ENCODE data around the gene PRXL2C. TPM values are rescaled to one million over a fixed set of nuclear protein-coding genes. Genes with fewer than 3 reads are reported as not detected.
A peak's percentile ranks its signal among the peaks of the same experiment; 100 is the strongest.

PRXL2C gene
- total and polyA plus RNA-seq, 2 of the 13 experiments (the other 11 are each of a cell fraction or from before 2014, with no cell fraction given): 11.0 to 13.2 TPM

DNA sequence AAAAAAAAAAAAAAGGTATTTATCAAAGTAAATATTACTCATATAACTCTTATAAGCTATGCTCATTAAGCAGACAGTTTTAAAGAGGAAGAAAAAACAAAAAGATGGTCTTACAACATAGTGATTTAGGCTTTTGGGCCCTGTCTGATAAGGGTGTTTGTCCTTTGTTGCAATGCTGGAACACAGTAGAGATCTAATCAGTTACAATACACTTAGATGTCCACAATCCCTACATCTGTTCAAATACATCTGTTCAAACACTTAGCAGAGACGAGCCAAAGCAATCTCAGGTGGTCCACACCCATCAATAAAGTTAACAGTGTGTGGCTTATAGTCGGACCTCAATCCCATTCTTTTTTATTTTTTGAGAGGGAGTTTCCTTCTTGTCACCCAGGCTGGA is 11.0 kb downstream of the PRXL2C start (continued):
- TF ChIP-seq, protein P1, sequence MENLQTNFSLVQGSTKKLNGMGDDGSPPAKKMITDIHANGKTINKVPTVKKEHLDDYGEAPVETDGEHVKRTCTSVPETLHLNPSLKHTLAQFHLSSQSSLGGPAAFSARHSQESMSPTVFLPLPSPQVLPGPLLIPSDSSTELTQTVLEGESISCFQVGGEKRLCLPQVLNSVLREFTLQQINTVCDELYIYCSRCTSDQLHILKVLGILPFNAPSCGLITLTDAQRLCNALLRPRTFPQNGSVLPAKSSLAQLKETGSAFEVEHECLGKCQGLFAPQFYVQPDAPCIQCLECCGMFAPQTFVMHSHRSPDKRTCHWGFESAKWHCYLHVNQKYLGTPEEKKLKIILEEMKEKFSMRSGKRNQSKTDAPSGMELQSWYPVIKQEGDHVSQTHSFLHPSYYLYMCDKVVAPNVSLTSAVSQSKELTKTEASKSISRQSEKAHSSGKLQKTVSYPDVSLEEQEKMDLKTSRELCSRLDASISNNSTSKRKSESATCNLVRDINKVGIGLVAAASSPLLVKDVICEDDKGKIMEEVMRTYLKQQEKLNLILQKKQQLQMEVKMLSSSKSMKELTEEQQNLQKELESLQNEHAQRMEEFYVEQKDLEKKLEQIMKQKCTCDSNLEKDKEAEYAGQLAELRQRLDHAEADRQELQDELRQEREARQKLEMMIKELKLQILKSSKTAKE (CRISPR knock-in tag; IDR thresholded peaks at IDR 0.05; ENCODE audit: borderline replicate concordance): no peak
- no peak for TF ChIP-seq GZF1 (CRISPR knock-in tag; IDR thresholded peaks at IDR 0.05)
- no peak for TF ChIP-seq ZBTB8A (CRISPR knock-in tag; IDR thresholded peaks at IDR 0.05; ENCODE audit: borderline replicate concordance, low read depth)
- TF ChIP-seq ZNF382 (CRISPR knock-in tag; IDR thresholded peaks at IDR 0.05; ENCODE audit: borderline replicate concordance): no peak
- TF ChIP-seq ZNF224 (CRISPR knock-in tag; IDR thresholded peaks at IDR 0.05): no peak
- TF ChIP-seq RARA (CRISPR knock-in tag; IDR thresholded peaks at IDR 0.05): peak; percentile 15; the same call in 1 of the 2 replicates
- no peak for TF ChIP-seq PAWR (CRISPR knock-in tag; IDR thresholded peaks at IDR 0.05; ENCODE audit: borderline replicate concordance)
- peak; percentile 79; the same call in 1 of the 2 replicates for TF ChIP-seq TBX3 (IDR thresholded peaks at IDR 0.05; ENCODE audit: borderline replicate concordance)
- no peak for TF ChIP-seq ZFX (CRISPR knock-in tag; IDR thresholded peaks at IDR 0.05; ENCODE audit: low read depth)
- no peak for TF ChIP-seq DNMT1 (CRISPR knock-in tag; IDR thresholded peaks at IDR 0.05)
- no peak for TF ChIP-seq ZFP82 (CRISPR knock-in tag; IDR thresholded peaks at IDR 0.05; ENCODE audit: borderline replicate concordance)
- no peak for TF ChIP-seq RXRB (CRISPR knock-in tag; IDR thresholded peaks at IDR 0.05; ENCODE audit: borderline replicate concordance)
- TF ChIP-seq, protein P2, sequence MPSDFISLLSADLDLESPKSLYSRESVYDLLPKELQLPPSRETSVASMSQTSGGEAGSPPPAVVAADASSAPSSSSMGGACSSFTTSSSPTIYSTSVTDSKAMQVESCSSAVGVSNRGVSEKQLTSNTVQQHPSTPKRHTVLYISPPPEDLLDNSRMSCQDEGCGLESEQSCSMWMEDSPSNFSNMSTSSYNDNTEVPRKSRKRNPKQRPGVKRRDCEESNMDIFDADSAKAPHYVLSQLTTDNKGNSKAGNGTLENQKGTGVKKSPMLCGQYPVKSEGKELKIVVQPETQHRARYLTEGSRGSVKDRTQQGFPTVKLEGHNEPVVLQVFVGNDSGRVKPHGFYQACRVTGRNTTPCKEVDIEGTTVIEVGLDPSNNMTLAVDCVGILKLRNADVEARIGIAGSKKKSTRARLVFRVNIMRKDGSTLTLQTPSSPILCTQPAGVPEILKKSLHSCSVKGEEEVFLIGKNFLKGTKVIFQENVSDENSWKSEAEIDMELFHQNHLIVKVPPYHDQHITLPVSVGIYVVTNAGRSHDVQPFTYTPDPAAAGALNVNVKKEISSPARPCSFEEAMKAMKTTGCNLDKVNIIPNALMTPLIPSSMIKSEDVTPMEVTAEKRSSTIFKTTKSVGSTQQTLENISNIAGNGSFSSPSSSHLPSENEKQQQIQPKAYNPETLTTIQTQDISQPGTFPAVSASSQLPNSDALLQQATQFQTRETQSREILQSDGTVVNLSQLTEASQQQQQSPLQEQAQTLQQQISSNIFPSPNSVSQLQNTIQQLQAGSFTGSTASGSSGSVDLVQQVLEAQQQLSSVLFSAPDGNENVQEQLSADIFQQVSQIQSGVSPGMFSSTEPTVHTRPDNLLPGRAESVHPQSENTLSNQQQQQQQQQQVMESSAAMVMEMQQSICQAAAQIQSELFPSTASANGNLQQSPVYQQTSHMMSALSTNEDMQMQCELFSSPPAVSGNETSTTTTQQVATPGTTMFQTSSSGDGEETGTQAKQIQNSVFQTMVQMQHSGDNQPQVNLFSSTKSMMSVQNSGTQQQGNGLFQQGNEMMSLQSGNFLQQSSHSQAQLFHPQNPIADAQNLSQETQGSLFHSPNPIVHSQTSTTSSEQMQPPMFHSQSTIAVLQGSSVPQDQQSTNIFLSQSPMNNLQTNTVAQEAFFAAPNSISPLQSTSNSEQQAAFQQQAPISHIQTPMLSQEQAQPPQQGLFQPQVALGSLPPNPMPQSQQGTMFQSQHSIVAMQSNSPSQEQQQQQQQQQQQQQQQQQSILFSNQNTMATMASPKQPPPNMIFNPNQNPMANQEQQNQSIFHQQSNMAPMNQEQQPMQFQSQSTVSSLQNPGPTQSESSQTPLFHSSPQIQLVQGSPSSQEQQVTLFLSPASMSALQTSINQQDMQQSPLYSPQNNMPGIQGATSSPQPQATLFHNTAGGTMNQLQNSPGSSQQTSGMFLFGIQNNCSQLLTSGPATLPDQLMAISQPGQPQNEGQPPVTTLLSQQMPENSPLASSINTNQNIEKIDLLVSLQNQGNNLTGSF (CRISPR knock-in tag; IDR thresholded peaks at IDR 0.05): no peak
- TF ChIP-seq ZNF761 (CRISPR knock-in tag; conservative IDR thresholded peaks at IDR 0.05): no peak
- peak; percentile 45; the same call in 1 of the 2 replicates for TF ChIP-seq ZBTB7B (CRISPR knock-in tag; IDR thresholded peaks at IDR 0.05)
- TF ChIP-seq, protein P3, sequence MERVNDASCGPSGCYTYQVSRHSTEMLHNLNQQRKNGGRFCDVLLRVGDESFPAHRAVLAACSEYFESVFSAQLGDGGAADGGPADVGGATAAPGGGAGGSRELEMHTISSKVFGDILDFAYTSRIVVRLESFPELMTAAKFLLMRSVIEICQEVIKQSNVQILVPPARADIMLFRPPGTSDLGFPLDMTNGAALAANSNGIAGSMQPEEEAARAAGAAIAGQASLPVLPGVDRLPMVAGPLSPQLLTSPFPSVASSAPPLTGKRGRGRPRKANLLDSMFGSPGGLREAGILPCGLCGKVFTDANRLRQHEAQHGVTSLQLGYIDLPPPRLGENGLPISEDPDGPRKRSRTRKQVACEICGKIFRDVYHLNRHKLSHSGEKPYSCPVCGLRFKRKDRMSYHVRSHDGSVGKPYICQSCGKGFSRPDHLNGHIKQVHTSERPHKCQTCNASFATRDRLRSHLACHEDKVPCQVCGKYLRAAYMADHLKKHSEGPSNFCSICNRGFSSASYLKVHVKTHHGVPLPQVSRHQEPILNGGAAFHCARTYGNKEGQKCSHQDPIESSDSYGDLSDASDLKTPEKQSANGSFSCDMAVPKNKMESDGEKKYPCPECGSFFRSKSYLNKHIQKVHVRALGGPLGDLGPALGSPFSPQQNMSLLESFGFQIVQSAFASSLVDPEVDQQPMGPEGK (CRISPR knock-in tag; IDR thresholded peaks at IDR 0.05): peak; percentile 51; the same call in 1 of the 2 replicates
- no peak for TF ChIP-seq ZBTB42 (CRISPR knock-in tag; IDR thresholded peaks at IDR 0.05)
- TF ChIP-seq, protein P4, sequence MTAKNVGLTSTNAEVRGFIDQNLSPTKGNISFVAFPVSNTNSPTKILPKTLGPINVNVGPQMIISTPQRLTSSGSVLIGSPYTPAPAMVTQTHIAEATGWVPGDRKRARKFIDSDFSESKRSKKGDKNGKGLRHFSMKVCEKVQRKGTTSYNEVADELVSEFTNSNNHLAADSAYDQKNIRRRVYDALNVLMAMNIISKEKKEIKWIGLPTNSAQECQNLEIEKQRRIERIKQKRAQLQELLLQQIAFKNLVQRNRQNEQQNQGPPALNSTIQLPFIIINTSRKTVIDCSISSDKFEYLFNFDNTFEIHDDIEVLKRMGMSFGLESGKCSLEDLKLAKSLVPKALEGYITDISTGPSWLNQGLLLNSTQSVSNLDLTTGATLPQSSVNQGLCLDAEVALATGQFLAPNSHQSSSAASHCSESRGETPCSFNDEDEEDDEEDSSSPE (CRISPR knock-in tag; IDR thresholded peaks at IDR 0.05): no peak
- TF ChIP-seq ZFAT (CRISPR knock-in tag; conservative IDR thresholded peaks at IDR 0.05): no peak
- no peak for TF ChIP-seq MATR3 (CRISPR knock-in tag; IDR thresholded peaks at IDR 0.05)
- no peak for TF ChIP-seq SPEN (CRISPR knock-in tag; IDR thresholded peaks at IDR 0.05; ENCODE audit: low read depth)
